NCI-H187 treated with DMSO at 0.1 percent for 48 hours (cell line): ENCODE measurements around the gene NELFE.
A peak's percentile ranks its signal among the peaks of the same experiment; 100 is the strongest.
"Not testable (repeated sequence)": the region's sequence is repeated elsewhere in the genome, so short reads cannot be mapped to it uniquely, and the experiment has no call there.

Source experiments
- DNase-seq: peaks from one replicate; lab custom pipeline; 2025; lab: John Stamatoyannopoulos, UW

The NELFE gene, protein sequence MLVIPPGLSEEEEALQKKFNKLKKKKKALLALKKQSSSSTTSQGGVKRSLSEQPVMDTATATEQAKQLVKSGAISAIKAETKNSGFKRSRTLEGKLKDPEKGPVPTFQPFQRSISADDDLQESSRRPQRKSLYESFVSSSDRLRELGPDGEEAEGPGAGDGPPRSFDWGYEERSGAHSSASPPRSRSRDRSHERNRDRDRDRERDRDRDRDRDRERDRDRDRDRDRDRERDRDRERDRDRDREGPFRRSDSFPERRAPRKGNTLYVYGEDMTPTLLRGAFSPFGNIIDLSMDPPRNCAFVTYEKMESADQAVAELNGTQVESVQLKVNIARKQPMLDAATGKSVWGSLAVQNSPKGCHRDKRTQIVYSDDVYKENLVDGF

DNA sequence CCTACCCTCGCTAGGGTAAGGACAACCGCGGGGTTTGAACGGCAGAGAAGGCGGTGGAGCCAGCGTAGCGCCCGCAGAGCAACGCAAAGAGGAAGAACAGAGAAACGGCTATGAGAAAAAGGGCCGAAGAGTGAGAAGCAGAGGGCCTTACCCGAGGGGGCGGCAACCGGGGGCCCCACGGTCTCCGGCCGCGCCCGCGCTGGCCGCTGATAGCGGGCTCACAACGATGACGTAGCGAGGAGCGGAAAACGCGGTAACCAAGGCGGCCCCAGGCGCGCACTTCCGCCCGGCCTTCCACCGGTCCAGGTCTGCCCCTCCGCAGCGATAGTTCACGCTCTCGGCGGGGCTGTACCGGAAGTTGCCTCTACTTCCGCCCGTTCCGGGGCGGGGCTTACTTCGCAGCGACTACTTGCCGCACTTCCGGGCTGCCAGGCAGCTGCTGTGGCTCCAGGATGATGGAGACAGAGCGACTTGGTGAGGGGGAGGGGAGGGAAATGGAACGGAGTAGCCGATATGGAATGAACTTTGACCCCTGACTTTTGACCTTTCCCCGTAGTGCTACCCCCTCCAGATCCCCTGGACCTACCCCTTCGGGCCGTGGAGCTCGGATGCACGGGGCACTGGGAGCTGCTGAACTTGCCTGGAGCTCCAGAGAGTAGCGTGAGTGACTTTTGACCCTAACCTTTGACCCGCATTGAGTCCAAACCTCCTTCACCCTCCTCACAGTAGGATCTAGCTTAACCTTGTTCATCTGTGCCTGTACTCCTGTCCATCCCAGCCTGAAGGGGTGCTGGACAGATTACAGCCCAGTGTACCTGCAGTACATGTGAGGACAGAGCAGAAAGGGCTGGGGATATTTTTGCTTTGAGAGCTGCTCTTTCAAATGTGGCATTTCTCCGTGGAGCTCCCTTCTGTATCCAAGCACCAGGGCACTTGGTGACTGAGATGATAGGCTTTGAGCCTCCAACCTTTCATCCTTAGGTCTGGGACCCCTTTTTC is at the start of gene NELFE, which contains the start of gene SKIC2:
TSS of gene NELFE (minus strand) at position 231 of the 999 bp plus-strand sequence. CDS start 525 bp downstream, outside the sequence.
TSS of gene SKIC2 (plus strand) at position 435 of the 999 bp plus-strand sequence. CDS start at position 453, 18 bp downstream.
- peak; percentile 72 for DNase-seq

DNA sequence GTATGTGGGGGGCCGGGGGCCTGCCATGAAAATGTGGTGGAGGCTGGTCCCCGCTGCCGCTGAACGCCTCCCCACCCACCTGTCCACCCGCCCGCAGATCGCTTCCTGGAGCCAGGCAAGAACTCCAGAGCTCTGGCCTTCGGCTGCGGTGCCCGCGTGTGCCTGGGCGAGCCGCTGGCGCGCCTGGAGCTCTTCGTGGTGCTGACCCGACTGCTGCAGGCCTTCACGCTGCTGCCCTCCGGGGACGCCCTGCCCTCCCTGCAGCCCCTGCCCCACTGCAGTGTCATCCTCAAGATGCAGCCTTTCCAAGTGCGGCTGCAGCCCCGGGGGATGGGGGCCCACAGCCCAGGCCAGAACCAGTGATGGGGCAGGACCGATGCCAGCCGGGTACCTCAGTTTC is 49.3 kb upstream of the NELFE start:
- not testable (repeated sequence) for DNase-seq

DNA sequence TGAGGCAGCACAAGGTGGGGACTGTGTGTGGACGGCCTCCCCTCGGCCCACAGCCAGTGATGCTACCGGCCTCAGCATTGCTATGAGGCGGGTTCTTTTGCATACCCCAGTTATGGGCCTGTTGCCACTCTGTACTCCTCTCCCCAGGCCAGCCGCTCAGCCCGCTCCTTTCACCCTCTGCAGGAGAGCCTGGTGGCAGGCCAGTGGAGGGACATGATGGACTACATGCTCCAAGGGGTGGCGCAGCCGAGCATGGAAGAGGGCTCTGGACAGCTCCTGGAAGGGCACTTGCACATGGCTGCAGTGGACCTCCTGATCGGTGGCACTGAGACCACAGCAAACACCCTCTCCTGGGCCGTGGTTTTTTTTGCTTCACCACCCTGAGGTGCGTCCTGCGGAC is 48.3 kb upstream of the NELFE start:
- not testable (repeated sequence) for DNase-seq

DNA sequence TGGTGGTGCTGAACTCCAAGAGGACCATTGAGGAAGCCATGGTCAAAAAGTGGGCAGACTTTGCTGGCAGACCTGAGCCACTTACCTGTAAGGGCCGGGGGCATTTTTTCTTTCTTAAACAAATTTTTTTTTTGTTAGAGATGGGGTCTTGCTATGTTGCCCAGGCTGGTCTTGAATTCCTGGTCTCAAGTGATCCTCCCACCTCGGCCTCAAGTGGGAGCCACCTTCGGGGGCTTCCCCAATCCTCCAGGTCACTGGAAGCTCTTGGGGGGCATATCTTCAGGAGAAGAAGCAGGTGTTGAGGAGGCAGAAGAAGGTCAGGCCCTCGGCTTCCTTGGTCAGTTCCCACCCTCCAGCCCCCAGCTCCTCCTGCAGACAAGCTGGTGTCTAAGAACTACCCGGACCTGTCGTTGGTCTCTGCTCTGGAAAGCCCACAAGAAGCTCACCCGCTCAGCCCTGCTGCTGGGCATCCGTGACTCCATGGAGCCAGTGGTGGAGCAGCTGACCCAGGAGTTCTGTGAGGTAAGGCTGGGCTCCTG is 47.3 kb upstream of the NELFE start:
- DNase-seq = not testable (repeated sequence)

DNA sequence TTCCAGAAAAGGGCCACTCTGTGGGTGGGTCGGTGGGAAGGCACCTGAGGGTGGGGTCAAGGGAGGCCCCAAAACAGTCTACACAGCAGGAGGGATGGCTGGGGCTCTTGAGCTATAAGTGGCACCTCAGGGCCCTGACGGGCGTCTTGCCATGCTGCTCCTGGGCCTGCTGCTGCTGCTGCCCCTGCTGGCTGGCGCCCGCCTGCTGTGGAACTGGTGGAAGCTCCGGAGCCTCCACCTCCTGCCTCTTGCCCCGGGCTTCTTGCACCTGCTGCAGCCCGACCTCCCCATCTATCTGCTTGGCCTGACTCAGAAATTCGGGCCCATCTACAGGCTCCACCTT is 46.7 kb upstream of the NELFE start:
- not testable (repeated sequence) for DNase-seq

DNA sequence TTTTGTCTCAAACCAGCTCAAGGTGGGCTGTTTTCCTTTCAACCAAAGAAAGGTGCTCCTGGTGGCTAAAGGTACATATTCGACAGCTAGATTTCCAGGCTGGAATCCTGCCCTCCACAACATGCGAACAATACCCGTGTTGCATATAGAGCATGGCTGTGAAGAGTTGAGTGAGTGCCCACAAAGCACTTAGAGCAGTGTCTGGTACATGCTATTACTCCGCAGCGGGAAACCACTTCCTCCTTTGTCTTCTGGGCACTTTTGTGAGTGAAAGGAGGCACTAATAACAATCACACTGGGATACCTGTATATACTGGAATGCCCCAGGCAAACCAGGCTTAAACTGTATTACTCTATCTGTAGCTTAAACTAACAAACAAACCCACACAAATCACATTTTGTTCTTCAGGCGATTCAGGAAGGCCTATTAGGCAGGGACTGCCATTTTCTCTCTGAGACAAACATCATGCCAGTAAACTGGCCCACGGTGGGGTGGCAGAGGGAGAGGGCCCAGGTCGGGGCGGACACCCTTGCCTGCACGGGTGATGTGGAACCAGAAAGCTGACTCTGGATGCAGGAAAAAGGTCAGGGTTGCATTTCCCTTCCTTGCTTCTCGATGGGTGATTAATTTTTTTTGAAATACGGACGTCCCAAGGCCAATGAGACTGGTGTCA is 46.2 kb upstream of the NELFE start:
- DNase-seq = not testable (repeated sequence)

DNA sequence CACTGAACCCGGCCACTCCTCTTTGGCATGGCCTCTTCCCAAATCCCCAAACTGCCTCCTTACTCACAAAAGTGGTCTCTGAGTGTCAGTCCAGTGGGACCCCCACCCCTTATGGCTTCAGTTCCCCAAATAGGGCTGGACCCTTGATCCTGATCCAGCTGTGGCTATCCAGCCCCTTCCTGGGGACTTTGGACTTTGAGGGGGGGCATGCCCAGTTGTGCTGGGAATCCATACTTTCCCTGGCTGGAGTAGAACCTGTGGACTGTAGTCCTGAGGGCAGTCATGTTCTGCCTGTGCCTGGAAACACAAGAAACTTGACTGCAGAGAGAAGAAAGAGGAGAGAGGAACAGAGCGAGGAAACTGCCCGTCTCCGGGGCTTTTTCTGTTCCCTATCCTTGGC is 45.6 kb upstream of the NELFE start:
- DNase-seq = not testable (repeated sequence)

DNA sequence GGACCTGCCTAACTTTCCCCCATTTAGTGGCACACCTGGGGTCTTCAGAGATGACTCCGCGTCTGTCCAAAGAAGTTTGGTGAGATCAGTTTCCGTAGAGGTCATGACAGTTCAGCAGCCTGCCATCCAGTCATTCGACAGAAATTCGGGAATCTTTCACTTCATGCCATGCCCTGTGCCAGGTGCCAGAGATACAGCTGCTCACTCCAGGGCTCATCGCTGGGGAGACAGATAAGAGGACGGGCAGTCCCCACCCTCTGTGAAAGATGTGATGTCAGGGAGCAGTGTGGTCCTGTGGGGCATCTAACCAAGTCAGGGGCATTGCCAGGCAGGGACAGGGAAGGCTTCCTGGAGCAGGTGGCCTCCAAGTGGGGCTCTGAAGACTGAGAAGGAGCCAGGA is 44.5 kb upstream of the NELFE start:
- DNase-seq = not testable (repeated sequence)

DNA sequence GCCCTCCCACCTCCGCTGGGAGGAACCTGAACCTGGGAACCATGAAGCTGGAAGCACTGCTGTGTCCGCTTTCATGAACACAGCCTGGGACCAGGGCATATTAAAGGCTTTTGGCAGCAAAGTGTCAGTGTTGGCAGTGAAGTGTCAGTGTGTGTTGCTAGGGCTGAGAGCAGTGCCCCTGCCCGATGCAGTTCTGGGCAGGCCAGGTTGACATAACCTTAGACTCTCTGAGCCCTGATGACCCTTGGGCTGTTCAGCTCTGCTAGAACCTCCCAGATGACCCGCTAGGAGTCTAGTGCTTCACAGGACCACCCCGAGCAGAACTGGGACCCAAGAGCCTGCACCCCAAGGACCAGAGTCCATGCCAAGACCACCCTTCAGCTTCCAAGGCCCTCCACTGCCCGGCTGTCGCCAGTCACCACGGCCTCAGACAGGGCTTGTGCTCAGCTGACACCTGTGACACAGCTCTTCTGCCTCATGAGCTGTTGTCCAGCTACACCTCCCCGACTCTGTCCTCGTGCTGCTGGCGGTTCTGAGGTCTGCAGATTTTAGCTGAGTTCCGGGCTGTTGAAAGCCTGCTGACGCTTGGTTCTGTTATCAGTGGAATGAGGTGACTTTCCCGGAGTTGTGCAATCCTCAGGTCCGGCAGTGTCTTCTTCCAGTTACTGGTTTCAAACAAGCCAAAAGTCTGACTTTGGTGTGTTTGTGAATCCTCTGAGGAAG is 43.9 kb upstream of the NELFE start:
- DNase-seq = not testable (repeated sequence)

DNA sequence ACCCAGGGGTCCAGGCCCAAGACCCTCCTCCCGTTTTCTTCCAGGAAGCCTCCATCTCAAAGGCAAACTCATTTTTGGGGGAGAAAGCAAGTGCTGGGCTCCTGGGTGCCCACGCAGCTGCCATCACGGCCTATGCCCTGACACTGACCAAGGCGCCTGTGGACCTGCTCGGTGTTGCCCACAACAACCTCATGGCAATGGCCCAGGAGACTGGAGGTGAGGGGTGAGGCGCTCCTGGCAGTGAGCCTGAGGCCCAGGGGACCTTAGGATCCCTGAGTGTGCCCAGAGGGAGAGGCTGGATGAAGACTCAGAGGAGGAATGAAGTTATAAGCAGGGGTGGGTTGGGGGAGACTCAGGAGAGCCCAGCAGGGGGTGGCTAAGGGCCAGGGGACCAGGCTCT is 37.6 kb upstream of the NELFE start:
- not testable (repeated sequence) for DNase-seq

DNA sequence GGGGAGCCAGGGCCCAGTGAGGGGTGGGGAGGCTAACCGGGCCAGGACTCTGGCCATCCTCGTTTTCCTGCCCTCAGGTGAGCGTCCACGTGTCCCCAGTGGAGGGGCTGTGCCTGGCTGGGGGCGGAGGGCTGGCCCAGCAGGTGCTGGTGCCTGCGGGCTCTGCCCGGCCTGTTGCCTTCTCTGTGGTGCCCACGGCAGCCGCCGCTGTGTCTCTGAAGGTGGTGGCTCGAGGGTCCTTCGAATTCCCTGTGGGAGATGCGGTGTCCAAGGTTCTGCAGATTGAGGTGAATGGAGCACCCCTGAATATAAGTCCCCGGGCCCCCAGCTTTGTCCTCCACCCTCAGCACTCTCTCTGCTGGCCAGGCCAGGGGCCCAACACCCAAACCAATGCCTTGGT is 35.6 kb upstream of the NELFE start:
- not testable (repeated sequence) for DNase-seq

DNA sequence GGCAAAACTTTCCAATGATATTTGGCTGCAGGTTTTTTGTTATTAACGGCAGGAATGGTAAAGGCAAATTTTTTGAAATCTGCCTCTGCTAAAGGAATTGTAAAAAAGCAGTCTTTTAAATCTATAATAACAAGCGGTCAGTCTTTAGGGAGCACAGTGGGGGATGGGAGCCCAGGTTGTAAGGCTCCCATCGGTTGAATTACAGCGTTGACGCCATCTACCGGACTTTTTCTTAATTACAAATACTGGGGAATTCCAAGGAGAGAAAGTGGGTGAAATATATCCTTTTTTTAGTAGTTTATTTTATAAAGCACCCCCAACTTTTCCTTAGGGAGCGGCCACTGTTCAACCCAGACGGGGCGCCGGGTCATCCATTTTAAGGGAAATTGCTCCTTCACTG is 30.6 kb upstream of the NELFE start:
- not testable (repeated sequence) for DNase-seq

DNA sequence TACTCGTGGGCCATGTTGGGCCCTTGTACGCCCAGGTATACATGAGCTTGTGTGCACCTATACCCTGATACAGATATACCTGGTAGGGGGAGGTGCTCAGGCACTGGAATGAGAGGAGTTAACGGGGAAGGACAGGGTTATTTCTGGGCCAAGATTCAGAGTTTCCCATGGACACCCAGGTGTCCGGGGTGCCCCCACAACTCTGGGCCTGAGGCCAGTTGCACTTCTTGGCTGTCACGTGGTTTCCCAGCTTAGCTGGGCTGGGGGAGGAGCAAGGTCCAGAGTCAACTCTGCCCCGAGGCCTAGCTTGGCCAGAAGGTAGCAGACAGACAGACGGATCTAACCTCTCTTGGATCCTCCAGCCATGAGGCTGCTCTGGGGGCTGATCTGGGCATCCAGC is 23.0 kb upstream of the NELFE start, which contains the start of gene C4A:
TSS of gene C4A (plus strand) at position 314 of the 400 bp plus-strand sequence. CDS start at position 365, 51 bp downstream.
- DNase-seq = not testable (repeated sequence)

DNA sequence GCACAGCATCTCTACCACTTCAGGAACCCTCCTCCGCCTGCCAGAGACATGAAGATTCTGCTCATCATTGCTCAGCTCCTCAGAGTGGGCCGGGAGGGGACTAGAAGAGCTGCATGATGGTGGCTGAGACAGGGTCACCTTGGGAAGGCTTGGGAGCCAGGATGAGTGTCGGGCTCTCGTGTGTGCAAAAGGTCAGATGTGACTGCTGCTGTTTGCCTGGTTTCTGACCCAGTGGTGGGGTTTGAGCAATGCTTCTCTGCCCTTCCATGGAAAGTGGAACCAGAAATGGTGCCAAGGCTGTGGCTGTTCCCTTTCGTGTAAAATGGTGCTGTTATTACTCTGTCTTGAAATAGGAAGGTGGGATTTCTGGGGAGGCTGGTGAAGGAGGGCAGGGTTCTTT is 22.2 kb upstream of the NELFE start:
- DNase-seq = not testable (repeated sequence)

DNA sequence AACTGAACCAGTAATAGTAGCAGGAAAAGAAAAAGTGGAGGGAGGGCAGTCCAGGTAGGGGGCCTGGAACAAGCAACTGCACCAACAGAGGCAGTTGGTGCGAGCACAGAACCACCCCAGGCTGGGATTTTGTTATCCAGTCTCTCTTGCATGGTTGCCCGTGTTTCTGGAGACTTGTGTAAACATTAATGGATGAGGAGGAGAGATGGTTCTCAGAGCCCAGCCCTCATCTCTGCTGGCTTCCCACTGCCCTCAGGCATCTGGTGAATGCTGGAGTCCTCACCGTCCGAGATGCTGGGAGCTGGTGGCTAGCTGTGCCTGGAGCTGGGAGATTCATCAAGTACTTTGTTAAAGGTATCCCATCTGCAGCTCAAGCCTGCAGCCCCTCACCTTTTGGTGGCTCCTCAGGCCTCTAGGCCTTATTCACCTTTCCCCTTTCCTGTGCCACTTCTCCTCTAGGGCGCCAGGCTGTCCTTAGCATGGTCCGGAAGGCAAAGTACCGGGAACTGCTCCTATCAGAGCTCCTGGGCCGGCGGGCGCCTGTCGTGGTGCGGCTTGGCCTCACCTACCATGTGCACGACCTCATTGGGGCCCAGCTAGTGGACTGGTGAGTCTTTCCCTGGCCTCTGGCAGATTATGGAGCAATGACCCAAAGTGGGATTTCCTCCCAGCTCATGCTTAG is 21.6 kb upstream of the NELFE start:
- DNase-seq = not testable (repeated sequence)

DNA sequence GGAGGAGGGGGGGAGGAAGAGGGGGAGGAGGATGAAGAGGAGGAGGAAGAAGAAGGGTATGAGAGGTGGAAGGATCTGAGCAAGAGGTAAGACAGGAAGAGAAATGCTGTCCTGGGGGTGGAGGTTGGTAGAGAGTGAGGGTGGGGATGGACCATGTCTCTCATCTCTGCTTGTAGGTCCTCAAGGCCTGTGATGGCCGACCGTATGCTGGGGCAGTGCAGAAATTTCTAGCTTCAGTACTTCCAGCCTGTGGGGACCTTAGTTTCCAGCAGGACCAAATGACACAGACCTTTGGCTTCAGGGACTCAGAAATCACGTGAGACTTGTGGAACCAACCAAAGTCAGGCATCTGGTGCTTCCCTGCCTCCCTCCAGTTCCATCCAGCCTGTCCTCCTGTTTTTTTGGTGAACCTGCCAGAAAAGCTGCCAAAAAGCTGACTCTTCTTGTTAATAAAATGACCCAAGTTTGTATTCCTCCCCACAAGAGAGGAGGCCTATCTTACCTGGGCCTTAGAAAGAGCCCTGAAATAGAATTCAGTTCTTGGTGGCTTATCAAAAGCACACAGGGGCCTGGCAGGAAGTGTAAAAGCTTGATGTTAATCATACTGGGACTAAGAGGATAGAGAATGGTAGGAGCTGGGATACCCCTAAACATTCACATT is 20.6 kb upstream of the NELFE start:
- no peak for DNase-seq

DNA sequence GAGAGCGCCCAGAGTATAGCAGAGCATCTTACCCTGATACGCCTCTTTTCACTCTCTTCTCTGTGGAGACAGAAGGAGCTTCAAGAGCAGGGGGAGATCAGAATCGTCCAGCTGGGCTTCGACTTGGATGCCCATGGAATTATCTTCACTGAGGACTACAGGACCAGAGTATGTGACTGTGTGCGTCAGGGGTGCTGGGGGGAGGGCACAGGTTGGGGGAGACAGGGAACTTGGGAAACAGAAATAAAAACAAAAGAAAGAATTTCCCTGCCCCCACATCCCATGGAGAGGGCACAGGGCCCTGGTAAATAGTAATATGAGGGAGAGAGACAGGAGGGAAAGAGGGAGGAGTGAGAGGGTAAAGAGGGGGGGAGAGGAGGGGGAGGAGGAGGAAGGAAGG is 20.1 kb upstream of the NELFE start:
- DNase-seq = no peak

DNA sequence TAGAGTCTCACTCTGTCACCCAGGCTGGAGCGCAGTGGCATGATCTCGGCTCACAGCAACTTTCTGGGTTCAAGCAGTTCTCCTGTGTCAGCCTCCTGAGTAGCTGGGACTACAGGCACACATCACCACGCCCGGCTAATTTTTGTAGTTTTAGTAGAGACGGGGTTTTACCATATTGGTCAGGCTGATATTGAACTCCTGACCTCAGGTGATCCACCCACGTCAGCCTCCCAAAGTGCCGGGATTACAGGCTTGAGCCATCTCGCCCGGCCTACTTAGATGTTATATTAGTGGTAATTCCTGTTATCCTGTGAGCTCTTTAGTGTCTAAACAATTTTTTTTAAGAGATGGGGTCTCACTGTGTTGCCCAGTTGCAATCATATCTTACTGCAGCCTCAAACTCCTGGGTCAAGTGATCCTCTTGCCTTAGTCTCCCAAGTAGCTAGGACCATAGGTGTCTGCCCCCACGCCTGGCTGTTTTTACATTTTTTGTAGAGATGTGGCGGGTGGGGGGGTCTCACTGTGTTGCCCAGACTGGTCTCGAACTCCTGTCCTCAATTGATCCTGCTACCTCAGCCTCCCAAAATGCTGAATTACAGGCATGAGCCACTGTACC is 19.2 kb upstream of the NELFE start:
- DNase-seq = no peak

DNA sequence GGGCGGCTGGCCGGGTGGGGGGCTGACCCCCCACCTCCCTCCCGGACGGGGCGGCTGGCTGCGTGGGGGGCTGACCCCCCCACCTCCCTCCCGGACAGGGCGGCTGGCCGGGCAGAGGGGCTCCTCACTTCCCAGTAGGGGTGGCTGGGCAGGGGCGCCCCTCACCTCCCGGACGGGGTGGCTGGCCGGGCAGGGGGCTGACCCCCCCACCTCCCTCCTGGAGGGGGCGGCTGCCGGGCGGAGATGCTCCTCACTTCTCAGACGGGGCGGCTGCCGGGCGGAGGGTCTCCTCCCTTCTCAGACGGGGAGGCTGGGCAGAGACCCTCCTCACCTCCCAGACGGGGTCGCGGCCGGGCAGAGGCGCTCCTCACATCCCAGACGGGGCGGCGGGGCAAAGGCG is 17.3 kb upstream of the NELFE start:
- DNase-seq = not testable (repeated sequence)
